Hippocampal formation (tissue), 2 donors: ENCODE data around the gene TRAFD1.
"Not testable (repeated sequence)": the region's sequence is repeated elsewhere in the genome, so short reads cannot be mapped to it uniquely, and the experiment has no call there.

Experiments used
- DNase-seq, 2 donors: peaks; one replicate each; lab custom pipeline; 2025; lab: John Stamatoyannopoulos, UW

TRAFD1 gene

DNA sequence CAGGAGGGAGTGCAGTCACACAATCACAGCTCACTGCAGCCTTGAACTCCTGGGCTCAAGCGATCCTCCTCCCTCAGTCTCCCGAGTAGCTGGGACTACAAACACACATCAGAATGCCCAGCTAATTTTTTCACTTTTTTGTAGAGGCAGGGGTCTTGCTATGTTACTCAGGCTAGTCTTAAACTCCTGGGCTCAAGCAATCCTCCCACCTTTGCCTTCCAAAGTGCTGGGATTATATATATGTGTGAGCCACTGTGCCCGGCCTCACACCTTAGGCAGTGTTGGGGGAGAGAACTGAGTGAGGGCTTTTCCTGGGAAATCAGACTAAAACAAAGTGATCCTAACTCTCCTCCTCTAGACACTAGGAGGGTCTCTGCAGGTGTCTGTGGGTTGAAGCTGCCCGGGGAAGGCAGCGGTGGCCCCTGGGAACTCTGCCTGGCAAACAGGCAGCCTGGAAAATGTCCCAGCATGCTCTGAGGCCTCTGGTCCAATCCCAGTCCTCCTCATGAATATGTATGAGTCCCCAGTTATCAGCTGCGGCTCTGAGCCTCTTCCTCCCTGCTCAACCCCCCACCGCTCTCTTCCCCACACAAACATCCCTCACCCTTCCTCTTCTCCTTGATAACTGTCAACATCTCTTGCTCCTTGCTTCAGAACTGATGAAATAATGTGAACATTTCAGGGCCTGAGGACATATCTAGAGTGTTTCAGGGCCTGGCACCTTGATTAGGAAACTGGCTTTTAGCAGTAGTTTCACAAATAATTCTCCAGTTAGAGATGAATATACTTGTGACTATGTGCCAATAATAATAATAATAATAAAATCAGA is 8.9 kb upstream of the TRAFD1 start:
- peak; percentile 82 to 92 for DNase-seq

DNA sequence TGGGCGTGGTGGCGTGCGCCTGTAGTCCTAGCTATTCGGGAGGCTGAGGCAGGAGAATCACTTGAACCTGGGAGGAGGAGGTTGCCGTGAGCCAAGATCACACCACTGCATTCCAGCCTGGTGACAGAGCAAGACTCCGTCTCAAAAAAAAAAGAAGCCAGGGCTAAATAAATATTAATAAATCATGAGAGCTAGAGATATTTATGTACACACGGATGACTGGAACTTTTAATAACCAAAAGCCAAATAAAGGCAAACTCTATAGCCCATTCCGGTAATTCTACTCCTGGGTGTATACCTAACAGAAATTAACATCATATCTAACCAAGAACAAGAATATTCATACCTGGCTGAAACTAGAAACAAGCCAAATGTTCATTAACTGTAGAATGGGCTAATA is 7.7 kb upstream of the TRAFD1 start:
- no peak for DNase-seq

GRCh38 chr12:112121780-112122565 is 3.4 kb upstream of the TRAFD1 start:
- peak in 1 of 2 donors; percentile 9 for DNase-seq

- DNase-seq, result no peak
These were observed 2.3 kb upstream of the TRAFD1 start for GRCh38 chr12:112122823-112123690.

DNA sequence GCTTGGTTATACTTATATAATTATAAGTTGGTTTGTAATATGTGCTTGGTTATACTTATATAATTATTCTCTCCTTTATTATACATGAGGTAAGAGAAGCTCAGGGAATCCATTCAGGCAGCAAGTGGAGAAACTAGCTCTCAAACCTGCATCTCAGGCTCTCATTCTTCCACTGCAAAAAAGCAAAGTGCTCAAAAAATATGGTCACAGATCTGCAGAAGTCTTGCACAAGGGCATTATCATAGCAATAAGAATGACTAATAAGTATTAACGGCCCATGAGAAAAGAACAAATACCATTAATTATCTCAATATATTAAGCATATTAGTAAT is 476 bp upstream of the TRAFD1 start:
- no peak for DNase-seq

DNA sequence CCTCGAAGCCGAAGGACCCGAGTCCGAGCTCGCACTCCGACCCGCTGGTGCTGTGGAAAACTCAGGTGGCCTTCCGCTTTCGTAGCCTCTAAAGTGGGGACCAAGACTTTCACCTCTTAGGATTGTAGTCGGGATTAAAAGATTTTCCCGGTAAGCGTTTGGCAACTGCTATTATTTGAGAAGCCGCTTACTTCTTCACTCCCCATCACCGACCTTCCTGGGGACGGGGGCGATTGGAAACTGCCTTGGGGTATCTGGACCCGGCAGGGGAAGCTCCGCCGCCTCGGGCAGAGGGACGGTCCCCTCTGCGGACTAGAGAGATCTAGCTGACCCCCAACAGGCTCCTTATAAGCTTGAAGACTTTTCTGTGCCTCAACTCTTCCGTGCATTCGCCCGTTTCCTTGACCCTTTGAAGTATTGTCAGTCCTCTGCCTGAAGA is 659 bp downstream of the TRAFD1 start:
- no peak for DNase-seq

DNA sequence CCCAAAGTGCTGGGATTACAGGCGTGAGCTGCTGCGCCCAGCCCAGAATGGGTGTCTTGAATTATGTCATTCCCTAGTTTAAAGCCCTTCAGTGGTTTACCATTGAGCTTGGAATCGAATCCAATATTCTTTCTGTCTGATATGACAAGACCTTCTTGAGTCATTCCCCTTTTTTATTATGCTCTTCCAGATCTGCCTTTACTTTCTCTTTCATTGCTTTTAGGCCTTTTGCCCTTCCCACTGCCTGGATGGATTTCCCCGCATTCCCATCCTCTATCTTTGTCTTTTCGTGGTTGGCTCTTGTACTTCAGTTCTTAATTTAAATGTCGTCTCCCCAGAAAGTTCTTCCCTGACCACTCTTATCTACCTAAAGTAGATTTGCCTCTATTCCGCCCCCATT is 1.6 kb downstream of the TRAFD1 start:
- no peak for DNase-seq

DNA sequence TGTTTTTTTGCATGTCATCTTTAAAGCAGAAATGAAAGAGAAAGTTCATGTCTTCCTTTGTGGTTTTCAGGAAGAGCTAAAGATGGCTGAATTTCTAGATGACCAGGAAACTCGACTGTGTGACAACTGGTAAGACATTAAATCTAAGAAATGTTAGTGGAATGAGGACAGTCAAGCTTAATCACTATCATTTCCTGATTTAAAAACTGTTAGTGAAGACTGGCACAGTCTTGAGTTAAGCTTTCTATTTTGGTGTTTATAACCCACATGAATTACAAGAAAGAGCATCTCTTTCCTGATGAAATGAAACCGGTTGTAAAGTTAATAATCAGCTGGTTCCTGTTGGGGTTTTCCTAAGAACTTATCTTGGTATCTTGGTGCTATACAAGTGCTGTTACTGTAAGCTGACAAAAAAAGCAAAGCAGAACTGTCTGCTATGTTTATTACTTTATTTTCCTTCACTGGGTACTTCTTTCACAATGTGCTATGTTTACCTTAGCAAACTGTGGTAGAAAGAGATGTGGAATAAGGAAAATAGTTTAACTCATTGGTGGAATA is 5.2 kb downstream of the TRAFD1 start:
- no peak for DNase-seq

- DNase-seq, result no peak
These were observed 6.3 kb downstream of the TRAFD1 start for GRCh38 chr12:112131686-112132085.

DNA sequence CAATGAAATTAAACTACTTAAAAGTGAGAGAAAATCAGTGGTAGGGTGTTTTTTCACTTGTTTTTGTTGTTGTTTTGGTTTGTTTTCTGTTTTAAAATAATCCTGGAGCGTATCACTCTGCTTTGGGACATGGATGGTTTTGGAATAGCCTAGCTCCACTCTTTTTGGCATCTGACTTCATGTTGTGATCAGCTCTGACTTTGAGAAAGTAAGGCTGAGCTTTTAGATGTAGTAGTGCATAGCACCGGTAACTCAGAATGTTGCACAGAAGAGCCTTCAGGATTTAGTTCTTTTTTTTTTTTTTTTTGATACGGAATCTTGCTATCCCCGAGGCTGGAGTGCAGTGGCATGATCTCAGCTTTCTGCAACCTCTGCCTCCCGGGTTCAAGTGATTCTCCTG is 8.1 kb downstream of the TRAFD1 start:
- no peak for DNase-seq

- no peak for DNase-seq
These were observed 9.4 kb downstream of the TRAFD1 start for GRCh38 chr12:112134731-112135130.

GRCh38 chr12:112140728-112141127 is 15.4 kb downstream of the TRAFD1 start:
- DNase-seq, result no peak

- DNase-seq, result no peak
These were observed 20.8 kb downstream of the TRAFD1 start for GRCh38 chr12:112146123-112146522.

- no peak for DNase-seq
These were observed 22.7 kb downstream of the TRAFD1 start for GRCh38 chr12:112148031-112148513.

DNA sequence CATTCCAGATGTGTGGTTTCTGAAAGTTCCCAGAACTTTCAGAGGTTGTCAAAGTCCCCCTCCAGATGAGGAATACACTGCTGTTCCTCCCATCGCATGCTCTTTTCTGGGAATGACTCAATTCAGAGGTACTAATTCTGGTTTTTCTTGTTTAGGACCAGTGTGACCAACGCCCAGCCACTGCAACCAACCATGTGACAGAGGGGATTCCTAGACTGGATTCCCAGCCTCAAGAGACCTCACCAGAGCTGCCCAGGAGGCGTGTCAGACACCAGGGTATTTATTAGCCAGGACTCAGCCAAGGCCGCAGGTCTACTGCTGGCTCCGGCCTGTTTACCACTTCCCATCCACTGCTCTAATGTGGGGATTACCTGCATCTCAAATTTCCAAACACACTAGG is 24.2 kb downstream of the TRAFD1 start:
- no peak for DNase-seq

DNA sequence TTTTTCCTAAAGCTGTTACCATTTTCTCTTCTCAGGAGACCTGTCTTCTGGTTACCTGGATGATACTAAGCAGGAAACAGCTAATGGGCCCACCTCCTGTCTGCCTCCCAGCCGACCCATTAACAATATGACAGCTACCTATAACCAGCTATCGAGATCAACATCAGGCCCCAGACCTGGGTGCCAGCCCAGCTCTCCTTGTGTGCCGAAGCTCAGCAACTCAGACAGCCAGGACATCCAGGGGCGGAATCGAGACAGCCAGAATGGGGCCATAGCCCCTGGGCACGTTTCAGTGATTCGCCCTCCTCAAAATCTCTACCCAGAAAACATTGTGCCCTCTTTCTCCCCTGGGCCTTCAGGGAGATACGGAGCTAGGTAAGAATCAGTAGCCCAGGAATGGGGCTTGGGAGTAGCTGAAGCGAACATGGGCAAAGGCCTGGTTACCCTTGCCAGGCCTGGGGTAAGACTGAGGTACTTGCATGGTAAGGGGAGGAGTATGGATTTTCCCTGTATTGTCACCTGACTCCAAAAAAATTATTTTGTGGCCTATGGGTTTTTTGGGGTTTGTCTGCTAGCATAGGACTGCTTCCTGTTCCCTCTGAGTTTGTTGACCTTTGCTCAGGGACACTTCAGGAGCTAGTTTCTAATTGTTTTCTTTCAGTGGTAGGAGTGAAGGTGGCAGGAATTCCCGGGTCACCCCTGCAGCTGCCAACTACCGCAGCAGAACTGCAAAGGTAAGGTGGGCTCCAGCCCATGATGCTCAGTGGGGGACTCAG is 26.6 kb downstream of the TRAFD1 start:
- DNase-seq, result no peak

- no peak for DNase-seq
These were observed 28.0 kb downstream of the TRAFD1 start for GRCh38 chr12:112153181-112153892.

GRCh38 chr12:112153893-112154219 is 28.5 kb downstream of the TRAFD1 start:
- no peak for DNase-seq

- not testable (repeated sequence) for DNase-seq
These were observed 33.2 kb downstream of the TRAFD1 start for GRCh38 chr12:112158461-112159145.

DNA sequence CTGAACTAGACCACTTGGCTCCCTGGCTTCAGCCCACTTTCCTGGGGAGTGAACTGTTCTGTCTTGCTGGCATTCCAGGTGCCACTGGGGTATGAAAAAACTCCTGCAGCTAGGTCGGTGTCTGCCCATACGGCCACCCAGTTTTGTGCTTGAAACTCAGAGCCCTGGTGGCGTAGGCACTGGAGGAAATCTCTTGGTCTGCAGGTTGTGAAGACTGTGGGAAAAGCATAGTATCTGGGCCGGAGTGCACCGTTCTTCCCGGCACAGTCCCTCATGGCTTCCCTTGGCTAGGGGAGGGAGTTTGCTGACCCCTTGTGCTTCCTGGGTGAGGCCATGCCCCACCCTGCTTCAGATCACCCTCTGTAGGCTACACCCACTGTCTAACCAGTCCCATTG is 33.8 kb downstream of the TRAFD1 start:
- no peak for DNase-seq
